IMR-90 (cell line): ENCODE measurements around the gene ELP4. TPM values are rescaled to one million over a fixed set of nuclear protein-coding genes. Genes with fewer than 3 reads are reported as not detected.

Experiments used
- ATAC-seq: fragments of 200-7000 bp; cut with Tn5 transposase; 2 replicates; pipeline ENCODE4 v1.9.1; 2020; ENCODE audit warnings: low read depth, mild to moderate bottlenecking, moderate library complexity
- BruUV-seq: library from RNA; stranded (reverse); fragments of 400-500 nt; replicated peaks from 2 replicates; lab custom pipeline; 2021; lab: Mats Ljungman, UMichigan
- CTCF ChIA-PET: fragments of 300-600 bp; formaldehyde crosslinking; extraction: SDS; loops from one replicate; lab custom pipeline; 2021; ENCODE audit warnings: antibody characterized with exemption; lab: Yijun Ruan, JAX
- POLR2A ChIA-PET: fragments of 300-600 bp; sonication (Branson Sonifier 250); formaldehyde crosslinking; loops from one replicate; lab custom pipeline; 2022; ENCODE audit warnings: antibody characterized with exemption; ENCODE audit not compliant: unreplicated experiment; lab: Charles Lee
- DNase-seq: peaks from one replicate; pipeline ENCODE4 v3.0.0; 2013
- H2AFZ ChIP-seq: replicated peaks from 2 replicates; pipeline ENCODE3; 2013; ENCODE audit warnings: low read length, mild to moderate bottlenecking; ENCODE audit not compliant: poor library complexity
- H2AK5ac ChIP-seq: 2 replicates; pipeline ENCODE4 v1.6.1; 2013; ENCODE audit warnings: low read depth, low read length, inconsistent platforms
- H2AK9ac ChIP-seq: replicated peaks from 2 replicates; pipeline ENCODE3; 2013; ENCODE audit warnings: mild to moderate bottlenecking, low read depth, low read length, moderate library complexity; ENCODE audit not compliant: poor library complexity
- H2BK120ac ChIP-seq: 2 replicates; pipeline ENCODE4 v1.6.1; 2013; ENCODE audit warnings: low read depth, low read length, inconsistent platforms
- H2BK15ac ChIP-seq: 3 replicates; pipeline ENCODE4 v1.6.1; 2013; ENCODE audit warnings: low read depth, low read length, inconsistent platforms
- H2BK20ac ChIP-seq: 2 replicates; pipeline ENCODE4 v1.6.1; 2013; ENCODE audit warnings: low read depth, mild to moderate bottlenecking, inconsistent platforms, low read length, moderate library complexity
- H2BK5ac ChIP-seq: 2 replicates; pipeline ENCODE4 v1.6.1; 2013; ENCODE audit warnings: mild to moderate bottlenecking, low read depth, low read length, inconsistent platforms; ENCODE audit not compliant: poor library complexity, severe bottlenecking
- H3K14ac ChIP-seq: replicated peaks from 2 replicates; pipeline ENCODE4 v1.6.1; 2013; ENCODE audit warnings: low read depth, low read length, inconsistent platforms
- H3K18ac ChIP-seq: 2 replicates; pipeline ENCODE4 v1.6.1; 2013; ENCODE audit warnings: low read depth, low read length, control low read depth
- H3K23ac ChIP-seq: 2 replicates; pipeline ENCODE4 v1.6.1; 2013; ENCODE audit warnings: low read depth, low read length, inconsistent platforms
- H3K27ac ChIP-seq: 2 replicates; pipeline ENCODE4 v1.5.1; 2013; ENCODE audit warnings: mild to moderate bottlenecking, control low read depth, low read length; ENCODE audit not compliant: insufficient read depth
- H3K27me3 ChIP-seq: 2 replicates; pipeline ENCODE4 v1.6.1; 2013; ENCODE audit warnings: low read length; ENCODE audit not compliant: control insufficient read depth, insufficient read depth
- H3K36me3 ChIP-seq: 2 replicates; pipeline ENCODE4 v1.6.1; 2013; ENCODE audit warnings: low read length, mixed read lengths; ENCODE audit not compliant: control insufficient read depth, insufficient read depth
- H3K4ac ChIP-seq: 2 replicates; pipeline ENCODE4 v1.6.1; 2013; ENCODE audit warnings: low read depth, low read length, inconsistent platforms
- H3K4me1 ChIP-seq: 2 replicates; pipeline ENCODE4 v1.6.1; 2013; ENCODE audit warnings: low read length, mixed read lengths; ENCODE audit not compliant: control insufficient read depth, insufficient read depth
- H3K4me2 ChIP-seq: 2 replicates; pipeline ENCODE4 v1.6.1; 2013; ENCODE audit warnings: low read depth, mild to moderate bottlenecking, control low read depth, low read length, moderate library complexity
- H3K4me3 ChIP-seq: 2 replicates; pipeline ENCODE4 v1.5.1; 2013; ENCODE audit warnings: low read depth, mild to moderate bottlenecking, control low read depth, low read length, moderate library complexity; ENCODE audit not compliant: insufficient read depth
- H3K56ac ChIP-seq: 2 replicates; pipeline ENCODE4 v1.6.1; 2013; ENCODE audit warnings: low read length, inconsistent platforms; ENCODE audit not compliant: insufficient read depth; ENCODE audit errors: extremely low read depth
- H3K79me1 ChIP-seq, 2 experiments: 2 replicates each; pipeline ENCODE4 v1.6.1; 2013; ENCODE audit warnings: low read length in 2 of 2, inconsistent platforms in 1 of 2, low read depth in 1 of 2
- H3K9ac ChIP-seq: 2 replicates; pipeline ENCODE4 v1.6.1; 2013; ENCODE audit warnings: low read depth, low read length, control low read depth
- H3K9me1 ChIP-seq: 2 replicates; pipeline ENCODE4 v1.6.1; 2013; ENCODE audit warnings: low read length, inconsistent platforms; ENCODE audit not compliant: insufficient read depth
- H3K9me3 ChIP-seq: 2 replicates; pipeline ENCODE4 v1.6.1; 2013; ENCODE audit warnings: low read length; ENCODE audit not compliant: control insufficient read depth, insufficient read depth
- H4K20me1 ChIP-seq: 2 replicates; pipeline ENCODE4 v1.6.1; 2013; ENCODE audit warnings: low read length, inconsistent platforms; ENCODE audit not compliant: insufficient read depth
- H4K5ac ChIP-seq: 2 replicates; pipeline ENCODE4 v1.6.1; 2013; ENCODE audit warnings: mild to moderate bottlenecking, low read depth, low read length, control low read depth
- H4K8ac ChIP-seq, 2 experiments: 2 replicates each; pipeline ENCODE4 v1.6.1; 2013; ENCODE audit warnings: low read depth in 2 of 2, low read length in 2 of 2, control low read depth in 1 of 2, inconsistent platforms in 1 of 2
- H4K91ac ChIP-seq: 2 replicates; pipeline ENCODE4 v1.6.1; 2013; ENCODE audit warnings: low read depth, low read length, inconsistent platforms; ENCODE audit not compliant: insufficient read depth
- RCOR1 ChIP-seq: IDR thresholded peaks from 2 replicates; pipeline ENCODE4 v1.6.1; 2012; ENCODE audit warnings: mild to moderate bottlenecking, low read length, improper control_type of control experiment; ENCODE audit not compliant: insufficient replicate concordance
- WGBS, 2 experiments: methylation state at CpG; one replicate each; pipeline versions ENCODE4 v1.1.5 to v1.1.7; 2013; ENCODE audit warnings: missing lambda C conversion rate in 2 of 2; ENCODE audit not compliant: insufficient read length in 1 of 2; ENCODE audit errors: extremely low coverage in 2 of 2; 5-methylcytosine and 5-hydroxymethylcytosine counted together
- dilution Hi-C: fragments of 300-500 bp; cut with HindIII; formaldehyde crosslinking; loops from one replicate; pipeline ENCODE4 v1.14.3; 2018; ENCODE audit warnings: low sequenced_read_pairs; ENCODE audit not compliant: unreplicated experiment
- in situ Hi-C: fragments of 300-500 bp; cut with MboI; formaldehyde crosslinking; loops from 3 replicates; pipeline ENCODE4 v1.14.3; 2019; ENCODE audit warnings: low sequenced_read_pairs, inconsistent platforms, mixed read lengths
- intact Hi-C: fragments of 100-400 bp; cut with micrococcal nuclease; formaldehyde crosslinking; loops from 2 replicates; pipeline ENCODE4 v1.10.0; 2022
- polyA plus RNA-seq, 3 experiments: library from polyadenylated mRNA; depleted of rRNA; stranded (reverse); fragments of >200 nt; gene quantifications; 2 replicates each; pipeline ENCODE4 v1.2.3, GENCODE V29; 2012; ENCODE audit warnings: low replicate concordance in 1 of 3
- total RNA-seq: library from RNA; depleted of rRNA; stranded (reverse); fragments of >200 nt; gene quantifications from 2 replicates; pipeline ENCODE4 v1.2.3, GENCODE V29; 2012
- TF ChIP-seq, protein P1 (sequence below): fragments of 150-350 bp; IDR thresholded peaks from 2 replicates; pipeline ENCODE4 v1.6.1; 2017; ENCODE audit warnings: mild to moderate bottlenecking, antibody characterized with exemption, low read length, low read depth

ELP4 gene
- total and polyA plus RNA-seq, 2 of the 4 experiments (the other 2 are of a cell fraction), result 8.4 to 20.4 TPM

DNA sequence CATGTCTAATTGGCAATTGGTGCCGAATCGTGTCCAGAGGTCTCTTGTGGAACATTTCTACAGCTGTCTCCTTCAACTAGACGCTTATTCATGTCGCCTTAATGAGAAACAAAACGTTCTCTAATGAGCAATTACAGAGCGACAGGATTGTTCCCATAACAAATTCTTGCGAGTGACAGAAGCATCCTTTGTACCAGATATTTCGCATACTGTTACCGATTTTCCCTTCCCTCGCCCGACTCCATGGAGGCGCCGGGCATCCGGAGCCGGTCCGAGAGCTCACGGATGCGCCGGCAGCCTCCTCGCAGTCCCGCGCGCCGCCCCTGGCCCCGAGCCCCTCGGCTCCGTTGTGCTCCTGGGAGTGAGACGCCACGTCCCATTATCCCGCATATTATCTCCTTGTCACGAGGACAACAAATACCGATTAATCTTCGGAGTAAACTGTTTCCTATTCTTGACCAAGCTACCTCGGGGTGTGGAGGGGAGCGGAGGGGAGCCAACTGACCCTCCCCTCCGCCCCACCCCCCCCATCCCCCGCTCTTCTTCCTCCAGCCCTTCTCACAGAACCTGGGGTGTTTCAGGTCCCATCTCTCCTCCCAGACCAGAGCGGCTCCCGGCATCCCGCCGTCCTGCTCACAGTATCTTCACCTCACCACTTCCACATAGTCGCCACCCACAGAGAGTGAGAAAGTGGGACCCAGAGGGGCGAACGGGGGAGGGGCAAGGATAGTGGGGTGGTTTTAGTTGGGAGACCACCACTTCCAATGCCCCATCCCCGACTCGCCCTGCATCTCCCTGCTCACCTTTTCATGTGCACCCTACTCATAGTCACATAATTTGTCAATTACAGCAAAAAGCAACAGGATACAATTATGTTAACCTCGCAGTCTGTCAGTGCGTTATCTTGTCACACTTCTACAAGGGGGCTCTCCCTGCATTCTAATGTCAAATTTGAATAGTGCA is 290.1 kb downstream of the ELP4 start:
- no peak overlapping the region for H2BK5ac ChIP-seq
- no peak for DNase-seq
- no peak for TF ChIP-seq RCOR1
- TF ChIP-seq, protein P1, sequence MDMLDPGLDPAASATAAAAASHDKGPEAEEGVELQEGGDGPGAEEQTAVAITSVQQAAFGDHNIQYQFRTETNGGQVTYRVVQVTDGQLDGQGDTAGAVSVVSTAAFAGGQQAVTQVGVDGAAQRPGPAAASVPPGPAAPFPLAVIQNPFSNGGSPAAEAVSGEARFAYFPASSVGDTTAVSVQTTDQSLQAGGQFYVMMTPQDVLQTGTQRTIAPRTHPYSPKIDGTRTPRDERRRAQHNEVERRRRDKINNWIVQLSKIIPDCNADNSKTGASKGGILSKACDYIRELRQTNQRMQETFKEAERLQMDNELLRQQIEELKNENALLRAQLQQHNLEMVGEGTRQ, result no peak
- H4K91ac ChIP-seq, result no peak overlapping the region
- H3K18ac ChIP-seq, result no peak overlapping the region
- ChIA-PET POLR2A (no interaction called here), CTCF (no interaction called here)
- no peak overlapping the region for H2AK9ac ChIP-seq
- H4K5ac ChIP-seq, result no peak overlapping the region
- BruUV-seq, result no TSS peak
- no peak overlapping the region for H3K4ac ChIP-seq
- intact Hi-C loops, result loop anchor here (10.0 kb wide), 1 partner anchor 305 kb away; no protein-coding TSS in a partner anchor
- no peak overlapping the region for H4K8ac ChIP-seq
- no peak overlapping the region for H3K56ac ChIP-seq
- H2BK120ac ChIP-seq, result no peak overlapping the region
- H3K4me2 ChIP-seq, result 0 out of 2 replicates have a peak overlapping the region, but pooled peaks have one; percentile 22
- H3K23ac ChIP-seq, result 0 out of 2 replicates have a peak overlapping the region, but pooled peaks have one; percentile 7
- no peak overlapping the region for H3K14ac ChIP-seq
- in situ Hi-C loops, result no loop called here
- peaks cover 3% of the 10 kb centered on the region; the same call in 1 of the 2 replicates for H3K4me1 ChIP-seq
- H3K4me3 ChIP-seq, result no peak overlapping the region
- no peak overlapping the region for H2BK15ac ChIP-seq
- peak overlapping the region; percentile 67 for H2AFZ ChIP-seq
- H3K27me3 ChIP-seq, result peaks cover 88% of the 10 kb centered on the region
- H3K9me3 ChIP-seq, result peaks cover 35% of the 10 kb centered on the region
- H2BK20ac ChIP-seq, result no peak overlapping the region
- H3K9me1 ChIP-seq, result peaks cover 4% of the 10 kb centered on the region; the same call in 1 of the 2 replicates
- no peak overlapping the region for H3K9ac ChIP-seq
- 0% methylated on average over 11 of the region's 48 CpGs; no CpG with 5 or more reads in 1 of the 2 experiments for WGBS, 2 experiments
- H3K27ac ChIP-seq, result no peak overlapping the region
- dilution Hi-C loops, result no loop called here
- no peak overlapping the region for H2AK5ac ChIP-seq
- no peaks in the 10 kb centered on the region for H3K36me3 ChIP-seq
- H4K20me1 ChIP-seq, result no peaks in the 10 kb centered on the region; the same call in 1 of the 2 replicates
- no peak for ATAC-seq
- H3K79me1 ChIP-seq, result no peaks in the 10 kb centered on the region
